Measurements from ENCODE around the gene METTL25B.

The METTL25B gene

GRCh38 chr1:156700736-156701531 lies 27.3 kb upstream of the METTL25B start:
- no peak for DNase-seq (ENCODE audit: low read depth in 2 of 2)

- no peak for DNase-seq (ENCODE audit: low read depth in 2 of 2)
Measured at GRCh38 chr1:156703336-156703735, 24.9 kb upstream of the METTL25B start.

- DNase-seq (ENCODE audit: low read depth in 2 of 2): no peak
Measured at GRCh38 chr1:156703741-156704140, 24.5 kb upstream of the METTL25B start.

DNA sequence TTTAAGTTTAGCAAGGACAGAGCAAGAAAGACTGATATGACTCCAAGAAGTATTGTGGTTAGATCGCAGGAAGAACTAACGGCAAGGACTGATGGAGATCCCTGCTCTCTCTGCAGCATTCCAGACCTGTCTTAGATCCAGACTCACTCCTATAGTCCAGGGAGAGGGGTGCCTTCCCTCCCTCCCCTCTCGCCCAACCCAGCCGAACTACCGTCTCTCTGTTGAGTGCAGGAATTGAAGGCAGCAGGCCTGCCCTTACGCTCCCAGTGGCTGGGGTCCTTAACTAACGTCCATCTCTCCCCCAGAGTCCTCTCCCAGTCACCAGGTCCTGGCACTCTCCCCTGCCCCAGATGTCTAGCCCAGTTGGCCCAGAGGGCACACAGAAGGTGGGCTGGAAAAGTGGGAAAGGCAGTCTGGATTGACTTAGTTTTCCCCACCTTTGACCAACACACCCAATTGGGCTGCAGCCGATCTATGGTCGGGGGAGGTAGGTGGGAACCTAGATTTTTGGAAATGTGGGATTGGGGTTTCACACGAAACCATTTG lies 24.0 kb upstream of the METTL25B start:
- no peak for DNase-seq (ENCODE audit: low read depth in 2 of 2)

DNA sequence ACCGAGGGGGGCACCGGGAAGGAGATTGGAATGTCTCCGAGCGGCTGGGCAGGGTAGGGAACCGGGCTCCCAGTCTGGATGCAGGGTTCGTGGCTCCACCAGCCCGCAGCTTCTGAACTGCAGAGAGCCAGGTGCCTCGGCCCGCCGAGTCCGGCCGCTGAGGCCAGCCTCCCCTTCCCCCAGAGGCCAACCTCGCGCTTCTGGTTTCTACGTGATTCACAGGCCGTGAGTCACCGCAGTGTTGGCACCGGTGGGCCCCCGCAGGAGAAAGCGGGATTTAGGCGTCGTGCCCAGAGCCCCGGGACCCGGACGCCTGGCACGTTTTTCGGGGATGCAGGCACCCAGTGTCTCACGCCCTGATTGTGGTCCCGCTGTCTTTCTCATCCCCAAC lies 23.3 kb upstream of the METTL25B start:
- DNase-seq (ENCODE audit: low read depth in 2 of 2): no peak

DNA sequence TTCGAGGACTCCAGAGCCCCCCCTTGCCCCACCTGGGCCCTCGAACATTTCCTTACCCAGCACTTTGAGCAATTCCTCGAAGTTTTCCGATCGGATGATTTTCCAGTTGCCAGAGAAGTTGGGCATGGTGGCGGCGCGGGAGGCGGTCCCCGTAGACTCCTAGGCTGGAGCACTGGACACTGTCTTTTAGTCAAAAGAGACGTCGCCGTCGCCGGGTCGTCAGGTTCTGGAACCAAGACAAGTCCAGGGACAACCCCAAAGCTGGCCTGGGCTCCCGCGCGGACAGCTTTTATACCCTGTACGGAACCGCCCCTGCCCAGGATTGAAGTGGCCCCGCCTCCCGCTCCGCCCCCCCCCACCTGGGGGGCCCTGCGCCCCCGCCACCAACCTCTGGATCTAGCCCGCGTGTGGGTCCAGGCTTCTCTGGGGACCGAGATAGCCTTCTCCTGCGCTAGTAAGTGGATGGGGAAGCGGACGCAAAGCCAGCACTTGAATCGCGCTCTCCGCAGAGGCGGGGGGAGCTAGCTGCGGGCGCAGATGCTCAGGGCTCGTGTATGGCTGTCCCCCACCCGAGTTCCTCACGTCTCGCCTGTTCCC lies 22.9 kb upstream of the METTL25B start, which contains the start of gene CRABP2:
Gene CRABP2, minus strand, starts transcription at position 263 of the 597 bp plus-strand sequence. Its CDS starts 137 bp downstream, at position 126.
- DNase-seq (ENCODE audit: low read depth in 2 of 2): no peak

DNA sequence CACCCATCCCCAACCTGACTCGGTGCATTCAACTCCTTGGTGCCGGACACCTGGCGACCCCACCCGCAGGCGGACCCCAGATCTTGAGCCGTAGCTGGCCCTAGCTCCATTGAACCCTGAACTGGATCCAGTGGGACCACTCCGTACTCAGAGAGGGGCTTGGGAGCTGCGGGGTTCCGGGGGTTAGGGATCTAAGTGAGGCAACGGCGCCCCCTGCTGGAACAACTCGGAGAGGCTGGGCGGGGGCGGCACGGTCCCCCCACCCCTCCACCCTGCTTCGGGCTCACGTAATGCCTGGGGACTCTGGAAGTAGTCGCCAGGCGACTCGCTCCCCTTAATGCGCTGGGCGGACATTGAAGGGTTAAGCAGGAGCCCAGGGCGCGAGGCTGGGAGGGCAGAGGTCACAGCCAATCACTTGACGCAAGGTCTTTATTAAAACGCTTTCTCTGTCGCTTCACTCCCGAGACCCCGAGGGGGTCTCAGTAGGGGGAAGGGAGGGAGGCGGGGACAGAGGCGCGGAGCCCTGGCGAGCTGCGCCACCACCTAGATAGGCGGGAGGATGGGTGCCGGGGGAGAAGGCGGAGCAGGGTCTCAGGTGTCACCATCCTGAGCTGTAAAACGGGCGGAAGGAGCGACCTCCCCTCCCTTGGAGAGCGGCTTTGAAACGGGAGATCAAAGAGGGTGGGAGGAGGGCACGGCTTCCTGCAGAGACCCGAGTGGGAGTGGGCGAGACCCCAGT lies 22.2 kb upstream of the METTL25B start:
- peak; percentile 68 to 69 for DNase-seq (ENCODE audit: low read depth in 2 of 2)

DNA sequence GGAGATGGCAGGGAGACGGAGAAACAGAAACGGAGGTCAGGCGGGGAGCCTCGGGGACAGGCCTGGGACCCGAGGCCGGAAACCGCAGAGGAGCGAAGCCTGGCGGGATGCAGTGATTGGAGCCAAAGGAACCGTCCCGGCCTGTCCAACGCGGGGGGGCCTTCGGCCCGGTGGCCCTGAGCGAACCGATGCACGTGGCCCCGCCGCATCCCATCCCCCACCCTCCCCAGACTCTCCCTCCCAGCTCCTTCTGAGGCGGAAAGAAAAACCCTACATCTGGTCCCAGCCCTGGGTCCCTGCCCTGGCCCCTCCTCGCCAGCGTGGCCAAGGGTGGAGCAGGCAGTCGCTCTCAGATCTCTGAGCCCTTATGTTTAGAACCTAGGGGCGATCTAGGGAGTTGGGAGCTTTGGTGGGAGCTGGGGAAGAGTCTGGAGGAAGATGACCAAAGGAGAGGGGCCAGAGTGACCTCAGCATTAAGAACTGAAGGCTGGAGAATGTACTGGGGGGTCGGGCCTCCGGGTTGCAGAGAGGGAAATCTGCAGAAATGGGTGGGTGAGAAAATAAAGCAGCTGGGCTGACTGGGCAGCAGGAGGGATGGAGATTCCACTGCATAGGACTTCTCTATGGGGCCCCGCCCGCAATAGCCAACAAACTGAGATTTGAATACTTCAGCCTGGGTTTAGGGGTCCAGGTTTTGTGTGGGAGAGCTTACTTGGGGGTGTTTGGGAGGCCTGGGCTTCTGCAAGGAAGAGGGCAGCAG lies 21.4 kb upstream of the METTL25B start:
- no peak for DNase-seq (ENCODE audit: low read depth in 2 of 2)

- DNase-seq (ENCODE audit: low read depth in 2 of 2): no peak
Measured at GRCh38 chr1:156707417-156708217, 20.7 kb upstream of the METTL25B start.

GRCh38 chr1:156708218-156708661 lies 20.0 kb upstream of the METTL25B start:
- no peak for DNase-seq (ENCODE audit: low read depth in 2 of 2)

DNA sequence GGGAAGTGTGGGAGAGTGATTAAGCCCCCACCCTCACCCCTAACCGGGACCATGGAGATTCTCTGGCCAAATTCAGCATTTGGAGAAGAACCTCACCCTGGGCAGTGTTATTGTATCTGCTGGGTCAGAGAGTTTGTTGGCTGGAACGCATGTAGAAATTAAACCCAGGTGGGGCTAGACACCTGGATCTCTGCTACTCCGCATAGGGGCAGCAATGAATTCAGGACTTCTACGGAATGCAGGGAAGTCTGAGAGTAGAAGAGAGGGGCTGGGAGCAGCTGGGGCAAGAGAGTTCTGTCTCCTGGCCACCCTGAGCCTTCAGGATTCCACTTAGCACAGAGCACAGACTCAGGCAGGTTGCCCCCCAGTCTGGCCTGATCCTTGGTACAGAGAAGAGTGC lies 19.2 kb upstream of the METTL25B start:
- DNase-seq (ENCODE audit: low read depth in 2 of 2): no peak

DNA sequence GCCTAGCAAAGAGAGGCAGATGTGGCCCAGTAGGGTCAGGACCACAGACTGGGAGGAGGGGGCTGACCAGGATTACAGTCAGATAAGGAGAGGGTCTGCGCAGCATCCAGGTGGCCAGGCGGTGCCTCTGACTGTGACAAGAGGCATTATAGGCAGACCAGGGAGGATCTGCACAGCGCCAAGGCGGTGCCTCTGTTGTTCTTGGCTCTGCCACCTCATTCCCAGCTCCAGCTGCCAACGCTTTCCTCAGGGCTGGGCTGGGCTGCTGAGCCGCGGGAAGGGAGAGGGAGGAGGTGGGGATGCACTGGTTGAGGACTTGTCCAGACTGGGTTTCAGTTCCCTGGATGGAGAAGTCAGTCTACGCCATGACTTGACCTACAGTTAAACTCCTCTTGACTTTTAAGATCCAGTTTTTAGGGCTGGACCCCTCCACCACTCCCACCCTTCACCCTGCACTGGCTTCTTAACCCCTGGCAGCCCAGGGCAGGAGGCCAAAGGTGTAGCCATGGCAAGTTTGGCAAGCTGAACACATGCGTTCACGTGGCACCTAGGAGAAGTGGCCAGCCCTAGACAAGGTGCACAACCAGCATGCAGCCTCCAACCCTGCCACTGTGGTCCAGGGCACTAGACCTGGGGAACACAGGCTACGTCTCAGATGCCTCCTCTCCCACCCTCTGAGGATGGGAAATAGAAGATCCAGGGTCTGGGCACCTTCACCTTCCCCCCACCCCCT lies 18.3 kb upstream of the METTL25B start:
- DNase-seq (ENCODE audit: low read depth in 2 of 2): no peak

- no peak for DNase-seq (ENCODE audit: low read depth in 2 of 2)
Measured at GRCh38 chr1:156711011-156711817, 17.1 kb upstream of the METTL25B start.

GRCh38 chr1:156712626-156713025 lies 15.6 kb upstream of the METTL25B start:
- no peak for DNase-seq (ENCODE audit: low read depth in 2 of 2)

DNA sequence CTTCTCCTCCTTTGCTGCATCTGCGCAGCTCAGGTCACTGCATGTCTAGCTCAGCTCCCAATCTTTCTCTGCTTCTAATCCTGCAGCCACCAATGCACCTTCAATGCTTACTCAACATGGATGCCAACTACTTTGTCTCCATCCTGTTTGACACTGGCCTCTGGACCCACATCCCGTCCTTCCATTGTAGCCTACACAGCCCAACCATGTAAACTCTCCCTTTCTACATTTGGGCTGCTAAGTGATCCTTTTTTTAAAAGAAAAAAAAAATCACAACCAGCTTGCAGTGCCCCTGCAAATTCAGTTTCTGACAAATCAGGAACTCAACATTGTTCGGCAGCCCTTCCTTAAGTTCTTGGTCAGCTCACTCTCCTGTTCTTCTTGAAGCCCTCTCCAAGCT lies 13.4 kb upstream of the METTL25B start:
- DNase-seq (ENCODE audit: low read depth in 2 of 2): no peak

DNA sequence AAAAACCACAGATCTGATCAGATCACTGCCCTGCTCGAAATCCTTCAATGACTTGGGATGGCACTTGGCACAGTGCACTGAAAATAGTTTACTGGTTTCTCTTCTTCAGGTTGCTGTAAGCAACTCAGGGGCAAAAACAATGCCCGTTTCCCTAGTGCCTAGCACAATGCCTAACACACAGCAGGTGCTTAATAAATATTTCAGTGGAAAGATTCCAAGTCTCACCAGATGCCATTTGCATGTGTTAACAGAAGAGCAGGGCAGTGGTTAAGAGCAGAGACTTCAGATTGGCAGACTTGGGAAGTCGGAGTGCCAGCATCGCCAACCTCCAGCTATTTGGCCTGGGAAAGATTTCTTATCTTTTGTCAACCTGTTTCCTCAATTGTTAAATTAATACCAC lies 10.9 kb upstream of the METTL25B start:
- DNase-seq (ENCODE audit: low read depth in 2 of 2): no peak

DNA sequence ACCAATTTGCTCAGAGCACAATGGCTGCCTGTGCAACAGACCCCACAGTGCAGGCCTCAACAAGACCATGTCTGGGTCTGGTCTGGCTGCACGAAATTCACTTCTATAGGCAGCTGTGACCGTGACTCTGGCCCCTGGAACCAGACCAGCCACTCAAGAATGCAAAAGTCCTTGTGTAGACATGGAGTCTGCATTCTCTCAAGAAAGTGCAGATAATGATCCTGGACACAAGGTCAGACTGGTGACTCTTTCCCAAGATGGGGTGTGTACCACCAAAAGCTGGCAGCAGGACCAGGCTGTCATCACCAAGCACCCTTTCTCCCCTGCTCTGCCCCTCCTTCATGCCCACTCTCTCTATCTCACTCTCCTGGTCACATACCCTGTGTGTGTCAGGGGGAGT lies 7.1 kb upstream of the METTL25B start:
- no peak for DNase-seq (ENCODE audit: low read depth in 2 of 2)

DNA sequence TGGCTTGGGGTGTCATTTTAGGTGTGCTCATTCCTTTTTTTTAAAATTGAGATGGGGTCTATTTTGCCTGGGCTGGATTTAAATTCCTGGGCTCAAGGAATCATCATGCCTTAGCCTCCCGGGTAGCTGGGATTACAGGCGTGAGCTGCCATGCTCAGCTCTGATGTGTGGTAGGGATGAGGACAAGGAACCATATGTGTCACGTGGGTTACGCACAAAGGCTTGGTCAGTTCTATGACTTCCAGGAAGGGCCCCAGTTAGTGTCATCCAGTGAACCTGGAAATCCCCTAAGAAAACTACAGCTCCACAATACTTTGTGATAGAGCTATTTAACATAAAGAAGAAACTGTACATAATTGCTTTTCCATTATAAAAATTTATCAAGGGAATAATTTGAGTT lies 6.7 kb upstream of the METTL25B start:
- DNase-seq (ENCODE audit: low read depth in 2 of 2): no peak

- DNase-seq (ENCODE audit: low read depth in 2 of 2): peak; percentile 66 to 74
Measured at GRCh38 chr1:156725683-156726280, 2.5 kb upstream of the METTL25B start.
